Epithelial cell of prostate (primary cell): ENCODE results near the gene MKRN3.

Source experiments
- DNase-seq: peaks from one replicate; pipeline ENCODE4 v3.0.0-alpha.2; 2011; ENCODE audit warnings: low read depth, low spot score
- H3K27ac ChIP-seq: fragments of 450-650 bp; 2 replicates; pipeline ENCODE4 v1.5.1; 2017; ENCODE audit warnings: mild to moderate bottlenecking

MKRN3 gene

GRCh38 chr15:23565395-23566070, at the start of gene MKRN3:
MKRN3 (plus strand) TSS chr15:23565674; CDS start chr15:23565783, 109 bp downstream.
- no peak for DNase-seq
- peak within 1 kb of the TSS; percentile 64 for H3K27ac ChIP-seq

- no peak overlapping the region for H3K27ac ChIP-seq
- no peak for DNase-seq
Measured at GRCh38 chr15:23516866-23517265, 48.6 kb upstream of the MKRN3 start.

GRCh38 chr15:23518104-23518503, 47.4 kb upstream of the MKRN3 start:
- no peak overlapping the region for H3K27ac ChIP-seq
- no peak for DNase-seq

GRCh38 chr15:23524816-23525215, 40.7 kb upstream of the MKRN3 start:
- no peak for DNase-seq
- no peak overlapping the region for H3K27ac ChIP-seq

GRCh38 chr15:23529891-23530290, 35.6 kb upstream of the MKRN3 start:
- DNase-seq: no peak
- no peak overlapping the region for H3K27ac ChIP-seq

- no peak overlapping the region for H3K27ac ChIP-seq
- DNase-seq: no peak
Measured at GRCh38 chr15:23532024-23532423, 33.5 kb upstream of the MKRN3 start.

- H3K27ac ChIP-seq: no peak overlapping the region
- no peak for DNase-seq
Measured at GRCh38 chr15:23536659-23537058, 28.8 kb upstream of the MKRN3 start.

GRCh38 chr15:23538648-23539047, 26.8 kb upstream of the MKRN3 start:
- no peak for DNase-seq
- H3K27ac ChIP-seq: no peak overlapping the region

GRCh38 chr15:23539892-23540291, 25.6 kb upstream of the MKRN3 start:
- DNase-seq: no peak
- H3K27ac ChIP-seq: no peak overlapping the region

- no peak overlapping the region for H3K27ac ChIP-seq
- no peak for DNase-seq
Measured at GRCh38 chr15:23546158-23546557, 19.3 kb upstream of the MKRN3 start.

GRCh38 chr15:23548071-23548470, 17.4 kb upstream of the MKRN3 start:
- H3K27ac ChIP-seq: no peak overlapping the region
- DNase-seq: no peak

GRCh38 chr15:23561914-23562313, 3.6 kb upstream of the MKRN3 start:
- no peak for DNase-seq
- no peak overlapping the region for H3K27ac ChIP-seq

GRCh38 chr15:23564821-23565394, 566 bp upstream of the MKRN3 start:
- H3K27ac ChIP-seq: peak overlapping the region; percentile 64
- DNase-seq: no peak

GRCh38 chr15:23566071-23566554, 639 bp downstream of the MKRN3 start:
- DNase-seq: no peak
- H3K27ac ChIP-seq: peak overlapping the region; percentile 64

GRCh38 chr15:23566651-23567050, 1.2 kb downstream of the MKRN3 start:
- peak overlapping the region; percentile 64 for H3K27ac ChIP-seq
- DNase-seq: no peak

- no peak for DNase-seq
- H3K27ac ChIP-seq: no peak overlapping the region
Measured at GRCh38 chr15:23567921-23568320, 2.4 kb downstream of the MKRN3 start.

- no peak for DNase-seq
- no peak overlapping the region for H3K27ac ChIP-seq
Measured at GRCh38 chr15:23569151-23569925, 3.9 kb downstream of the MKRN3 start.

GRCh38 chr15:23570486-23570885, 5.0 kb downstream of the MKRN3 start:
- DNase-seq: no peak
- no peak overlapping the region for H3K27ac ChIP-seq

- DNase-seq: no peak
- no peak overlapping the region for H3K27ac ChIP-seq
Measured at GRCh38 chr15:23572844-23573243, 7.4 kb downstream of the MKRN3 start.

GRCh38 chr15:23574742-23575141, 9.3 kb downstream of the MKRN3 start:
- DNase-seq: no peak
- H3K27ac ChIP-seq: no peak overlapping the region

- DNase-seq: no peak
- H3K27ac ChIP-seq: no peak overlapping the region
Measured at GRCh38 chr15:23576061-23576460, 10.6 kb downstream of the MKRN3 start.
